GM18505 (cell line): ENCODE data around the gene RALGAPB.
"Not testable (repeated sequence)": the region's sequence is repeated elsewhere in the genome, so short reads cannot be mapped to it uniquely, and the experiment has no call there.

ENCODE experiments used
- ATAC-seq: cut with Tn5 transposase; IDR thresholded peaks from one replicate; pipeline ENCODE4 v1.9.1; 2021; ENCODE audit not compliant: unreplicated experiment
- POLR2A ChIP-seq: IDR thresholded peaks from 4 replicates; pipeline ENCODE4 v1.6.1; 2011; ENCODE audit warnings: borderline replicate concordance; ENCODE audit not compliant: insufficient read depth, insufficient read length; ENCODE audit errors: extremely low read depth

RALGAPB gene

GRCh38 chr20:38434770-38435554 lies 37.7 kb upstream of the RALGAPB start, which contains the start of gene SNHG17:
Gene SNHG17 (minus strand): TSS chr20:38435328.
- peak; percentile 73 for ATAC-seq
- peak; percentile 99 for TF ChIP-seq POLR2A

DNA sequence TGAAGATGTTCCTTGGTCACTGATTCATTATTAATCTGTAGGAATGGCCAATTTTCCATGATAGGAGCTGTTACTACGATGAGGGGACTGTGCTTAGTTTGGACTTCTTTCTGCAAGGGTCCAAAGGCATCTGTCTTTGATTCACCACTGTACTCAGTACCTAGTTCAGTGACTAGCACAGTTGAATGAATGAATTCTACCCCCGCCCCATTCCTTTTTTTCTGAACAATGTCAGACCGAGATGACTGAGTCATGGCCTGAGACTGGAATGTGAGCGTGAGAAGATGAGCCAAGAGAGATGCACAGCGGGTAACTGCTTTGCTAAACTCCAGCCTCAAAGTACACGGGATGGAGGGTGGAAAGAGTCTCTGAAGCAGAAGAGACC lies 37.1 kb upstream of the RALGAPB start:
- TF ChIP-seq POLR2A, result no peak
- ATAC-seq, result no peak

GRCh38 chr20:38437796-38438195 lies 34.8 kb upstream of the RALGAPB start:
- no peak for ATAC-seq
- TF ChIP-seq POLR2A, result no peak

DNA sequence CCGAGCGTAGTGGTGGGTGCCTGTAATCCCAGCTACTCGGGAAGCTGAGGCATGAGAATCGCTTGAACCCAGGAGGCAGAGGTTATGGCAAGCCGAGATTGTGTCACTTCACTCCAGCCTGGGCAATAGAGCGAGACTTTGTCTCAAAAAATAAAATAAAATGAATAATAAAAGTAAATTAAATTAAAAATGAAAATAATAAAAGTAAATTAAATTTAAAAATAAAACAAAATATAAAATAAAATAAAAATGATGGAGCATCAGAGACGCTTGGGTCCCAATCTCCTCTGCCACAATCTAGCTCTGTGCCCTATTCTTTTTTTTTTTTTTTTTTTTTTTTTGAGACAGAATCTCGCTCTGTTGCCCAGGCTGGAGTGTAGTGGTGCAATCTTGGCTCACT lies 31.5 kb upstream of the RALGAPB start:
- ATAC-seq, result not testable (repeated sequence)

DNA sequence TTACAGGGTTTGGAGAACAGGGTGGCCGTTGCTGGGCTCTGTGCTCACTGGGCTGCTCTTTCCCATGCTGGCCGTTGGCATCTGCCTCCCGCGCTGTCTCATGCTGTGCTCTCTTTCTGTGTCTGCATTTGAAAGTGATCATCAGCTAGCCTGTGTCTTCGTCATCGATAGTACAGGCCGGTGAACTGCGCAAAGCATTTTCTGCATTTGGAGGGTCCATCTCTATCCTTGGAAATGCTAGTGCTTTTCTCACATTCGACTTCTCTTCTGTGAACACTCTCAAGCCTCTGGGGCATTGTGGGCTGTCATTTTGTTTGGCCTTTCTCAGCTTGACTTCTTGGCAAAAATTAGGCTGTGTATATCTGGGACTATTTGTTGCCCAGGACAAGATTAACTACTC lies 30.7 kb upstream of the RALGAPB start:
- ATAC-seq, result no peak
- no peak for TF ChIP-seq POLR2A

DNA sequence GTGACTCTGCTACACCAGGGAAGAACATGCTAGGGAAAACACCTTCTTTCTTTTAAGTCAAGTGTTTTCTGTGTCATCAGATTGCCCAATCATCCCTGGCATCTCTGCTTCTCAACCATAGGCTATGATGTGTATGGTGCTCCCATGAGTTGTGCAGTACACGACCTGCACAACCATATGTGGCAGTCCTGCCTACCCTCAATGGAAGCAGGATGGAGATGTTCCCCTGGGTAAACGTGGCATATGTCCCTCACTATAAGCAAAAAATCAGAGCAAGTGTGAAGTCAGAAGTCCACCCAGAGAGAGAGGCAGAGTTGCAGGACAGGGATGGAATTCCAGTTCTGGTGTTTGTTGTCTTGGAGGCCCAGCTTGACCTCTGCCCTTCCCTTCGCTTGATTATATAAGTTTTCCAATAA lies 27.3 kb upstream of the RALGAPB start:
- no peak for ATAC-seq
- no peak for TF ChIP-seq POLR2A

GRCh38 chr20:38445901-38446425 lies 26.7 kb upstream of the RALGAPB start:
- no peak for TF ChIP-seq POLR2A
- ATAC-seq, result no peak

GRCh38 chr20:38446441-38447209 lies 26.0 kb upstream of the RALGAPB start:
- peak; percentile 86 for ATAC-seq
- peak; percentile 97 for TF ChIP-seq POLR2A

- no peak for ATAC-seq
- TF ChIP-seq POLR2A, result no peak
Measured at GRCh38 chr20:38447251-38447661, 25.4 kb upstream of the RALGAPB start.

- no peak for TF ChIP-seq POLR2A
- ATAC-seq, result peak; percentile 46
Measured at GRCh38 chr20:38447931-38448675, 24.5 kb upstream of the RALGAPB start.

DNA sequence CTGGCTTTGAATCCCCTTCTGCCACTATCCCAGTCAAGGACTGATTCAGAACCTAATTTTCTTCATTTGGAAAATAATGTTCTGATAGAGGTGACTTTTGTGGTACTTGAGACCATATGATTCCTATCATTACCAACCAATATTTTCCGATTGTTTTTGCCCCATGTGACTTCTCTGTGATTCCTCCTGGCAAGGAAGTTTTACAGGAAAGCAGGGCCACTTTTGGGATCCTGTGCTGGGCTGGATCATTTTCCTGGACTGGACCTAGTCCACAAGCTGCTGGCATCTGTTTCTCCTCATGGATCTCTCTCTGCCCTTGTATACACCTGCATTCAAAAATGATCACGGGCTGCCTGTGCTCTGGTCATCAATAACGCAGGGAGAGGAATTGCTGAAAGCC lies 23.6 kb upstream of the RALGAPB start:
- TF ChIP-seq POLR2A, result no peak
- ATAC-seq, result no peak

GRCh38 chr20:38450412-38450975 lies 22.1 kb upstream of the RALGAPB start:
- no peak for ATAC-seq
- no peak for TF ChIP-seq POLR2A
